Neural cell (in vitro differentiated cells): Measurements from ENCODE around the gene SMIM38. TPM values are rescaled to one million over a fixed set of nuclear protein-coding genes. Genes with fewer than 3 reads are reported as not detected.

Source experiments
- H2AFZ ChIP-seq: fragments of 200-600, 300-800 bp; sonication (generic), shearing (Covaris generic); 2 replicates; pipeline ENCODE4 v1.6.0; 2014; ENCODE audit warnings: low read depth, mild to moderate bottlenecking, antibody characterized with exemption, low read length, moderate library complexity
- H3F3A ChIP-seq: fragments of 200-600 bp; shearing (Covaris generic); 2 replicates; pipeline ENCODE4 v1.6.1; 2016; ENCODE audit warnings: mild to moderate bottlenecking, moderate library complexity, mixed read lengths, antibody characterized with exemption, low read length; ENCODE audit not compliant: insufficient read depth, poor library complexity, severe bottlenecking
- H3K27ac ChIP-seq: fragments of 200-600, 300-800 bp; sonication (generic), shearing (Covaris generic); 2 replicates; pipeline ENCODE4 v1.5.1; 2014; ENCODE audit warnings: mild to moderate bottlenecking, low read length, moderate library complexity
- H3K27me3 ChIP-seq: fragments of 300-800, 200-600 bp; sonication (generic), shearing (Covaris generic); 2 replicates; pipeline ENCODE4 v1.6.0; 2014; ENCODE audit warnings: mild to moderate bottlenecking, low read depth, low read length, moderate library complexity; ENCODE audit not compliant: insufficient read depth
- H3K36me3 ChIP-seq: fragments of 300-800, 200-600 bp; sonication (generic), shearing (Covaris generic); 2 replicates; pipeline ENCODE4 v1.5.1; 2014; ENCODE audit warnings: mild to moderate bottlenecking, antibody characterized with exemption, low read length, moderate library complexity; ENCODE audit not compliant: insufficient read depth
- H3K4me2 ChIP-seq: fragments of 300-800, 200-600 bp; sonication (generic), shearing (Covaris generic); 2 replicates; pipeline ENCODE4 v1.6.0; 2014; ENCODE audit warnings: mild to moderate bottlenecking, low read length
- H3K4me3 ChIP-seq: fragments of 300-800, 200-600 bp; sonication (generic), shearing (Covaris generic); 2 replicates; pipeline ENCODE4 v1.5.1; 2014; ENCODE audit warnings: mild to moderate bottlenecking, low read length, moderate library complexity
- H3K79me2 ChIP-seq: fragments of 200-600 bp; shearing (Covaris generic); replicated peaks from 2 replicates; pipeline ENCODE4 v1.6.0; 2014; ENCODE audit warnings: mild to moderate bottlenecking, low read length, moderate library complexity; ENCODE audit not compliant: insufficient read depth
- H3K9ac ChIP-seq: fragments of 300-800, 200-600 bp; sonication (generic), shearing (Covaris generic); 2 replicates; pipeline ENCODE4 v1.6.1; 2016; ENCODE audit warnings: mild to moderate bottlenecking, low read length, mixed read lengths
- H3K9me2 ChIP-seq: fragments of 200-600 bp; shearing (Covaris generic); 2 replicates; pipeline ENCODE4 v1.6.1; 2016; ENCODE audit warnings: mild to moderate bottlenecking, low read length, mixed read lengths; ENCODE audit not compliant: insufficient read depth
- H3K9me3 ChIP-seq: fragments of 200-600, 300-800 bp; sonication (generic), shearing (Covaris generic); 2 replicates; pipeline ENCODE4 v1.6.1; 2016; ENCODE audit warnings: mild to moderate bottlenecking, mixed run types, low read length, moderate library complexity, mixed read lengths
- H4K20me1 ChIP-seq: fragments of 200-600 bp; shearing (Covaris generic); 2 replicates; pipeline ENCODE4 v1.6.1; 2016; ENCODE audit warnings: mild to moderate bottlenecking, mixed run types; ENCODE audit not compliant: insufficient read depth
- EP300 ChIP-seq: fragments of 450-650 bp; conservative IDR thresholded peaks from 2 replicates; pipeline ENCODE4 v1.6.1; 2014; ENCODE audit warnings: antibody characterized with exemption, mild to moderate bottlenecking, moderate library complexity; ENCODE audit not compliant: poor library complexity, severe bottlenecking
- EZH2 ChIP-seq: fragments of 200-600, 300-800 bp; shearing (Covaris generic), sonication (generic); IDR thresholded peaks from 2 replicates; pipeline ENCODE4 v1.6.1; 2014; ENCODE audit warnings: antibody characterized with exemption, low read length, borderline replicate concordance, mild to moderate bottlenecking; ENCODE audit not compliant: insufficient read depth, poor library complexity, severe bottlenecking
- MXI1 ChIP-seq: fragments of 450-650 bp; conservative IDR thresholded peaks from 2 replicates; pipeline ENCODE4 v1.6.1; 2014; ENCODE audit warnings: antibody characterized with exemption, mild to moderate bottlenecking; ENCODE audit not compliant: poor library complexity, severe bottlenecking
- POLR2AphosphoS5 ChIP-seq: IDR thresholded peaks from 2 replicates; pipeline ENCODE4 v1.6.1; 2012
- RAD21 ChIP-seq: fragments of 450-650 bp; conservative IDR thresholded peaks from 2 replicates; pipeline ENCODE4 v1.6.1; 2014; ENCODE audit warnings: antibody characterized with exemption, mild to moderate bottlenecking, moderate library complexity
- REST ChIP-seq: IDR thresholded peaks from 2 replicates; pipeline ENCODE4 v1.6.1; 2012; ENCODE audit warnings: borderline replicate concordance
- SMC3 ChIP-seq: fragments of 450-650 bp; conservative IDR thresholded peaks from 2 replicates; pipeline ENCODE4 v1.6.1; 2014; ENCODE audit warnings: antibody characterized with exemption, mild to moderate bottlenecking, moderate library complexity; ENCODE audit not compliant: poor library complexity
- TAF1 ChIP-seq: IDR thresholded peaks from 2 replicates; pipeline ENCODE4 v1.6.1; 2012; ENCODE audit warnings: low read depth
- polyA plus RNA-seq: library from polyadenylated mRNA; depleted of rRNA; stranded (reverse); fragments of >200 nt; gene quantifications from 2 replicates; pipeline ENCODE4 v1.2.3, GENCODE V29; 2014
- TF ChIP-seq, protein P1 (sequence below): fragments of 450-650 bp; IDR thresholded peaks from 2 replicates; pipeline ENCODE4 v1.5.1; 2014; ENCODE audit warnings: antibody characterized with exemption, mild to moderate bottlenecking, moderate library complexity; ENCODE audit not compliant: poor library complexity, severe bottlenecking

Gene SMIM38
- polyA plus RNA-seq, 1 donor from 2014 or later: 1.9 TPM

DNA sequence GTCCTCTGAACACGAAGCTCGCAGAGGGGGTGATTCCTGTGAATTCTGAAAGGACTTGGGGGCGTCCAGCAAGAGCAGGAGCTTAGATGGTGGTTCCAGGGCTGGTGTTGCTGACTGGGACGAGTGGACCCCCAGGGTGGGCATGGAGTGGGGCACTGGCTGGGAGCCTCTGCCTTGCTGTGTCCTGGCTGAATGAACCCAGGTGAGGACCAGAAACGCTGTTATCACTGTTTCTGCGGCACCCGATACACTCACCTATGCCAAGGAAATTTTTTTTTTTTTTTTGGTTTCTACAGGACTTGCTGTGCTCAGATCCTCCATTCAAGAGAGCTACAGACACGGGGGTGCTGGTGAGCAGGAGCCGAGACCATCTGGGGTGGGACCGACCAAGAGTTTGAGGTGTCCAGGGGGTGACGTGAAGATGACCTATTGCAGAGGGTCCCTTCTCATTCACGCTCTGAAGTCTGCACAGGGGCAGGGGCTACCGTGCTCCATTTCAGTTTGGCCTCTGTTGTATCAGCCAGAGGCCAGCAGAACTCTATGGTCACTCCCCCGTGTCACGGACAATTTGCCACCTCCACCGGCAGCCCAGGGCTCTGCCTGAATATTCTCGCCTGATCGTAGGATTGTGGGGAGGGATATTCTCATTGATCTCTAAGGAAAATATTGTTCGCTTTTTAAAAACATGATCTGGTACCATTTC lies 3.6 kb downstream of the SMIM38 start:
- Histone ChIP-seq H3K9me2 (no peaks in the 10 kb centered on the region), H3F3A (no peaks in the 10 kb centered on the region), H3K27ac (no peak overlapping the region), H2AFZ (no peak overlapping the region), H3K9me3 (no peaks in the 10 kb centered on the region), H4K20me1 (no peaks in the 10 kb centered on the region), H3K4me3 (no peak overlapping the region), H3K9ac (no peak overlapping the region), H3K4me2 (no peak overlapping the region), H3K79me2 (no peaks in the 10 kb centered on the region), H3K36me3 (no peaks in the 10 kb centered on the region), H3K27me3 (no peaks in the 10 kb centered on the region)
- no peak for TF ChIP-seq POLR2AphosphoS5
- no peak for TF ChIP-seq TAF1
- TF ChIP-seq, protein P1, sequence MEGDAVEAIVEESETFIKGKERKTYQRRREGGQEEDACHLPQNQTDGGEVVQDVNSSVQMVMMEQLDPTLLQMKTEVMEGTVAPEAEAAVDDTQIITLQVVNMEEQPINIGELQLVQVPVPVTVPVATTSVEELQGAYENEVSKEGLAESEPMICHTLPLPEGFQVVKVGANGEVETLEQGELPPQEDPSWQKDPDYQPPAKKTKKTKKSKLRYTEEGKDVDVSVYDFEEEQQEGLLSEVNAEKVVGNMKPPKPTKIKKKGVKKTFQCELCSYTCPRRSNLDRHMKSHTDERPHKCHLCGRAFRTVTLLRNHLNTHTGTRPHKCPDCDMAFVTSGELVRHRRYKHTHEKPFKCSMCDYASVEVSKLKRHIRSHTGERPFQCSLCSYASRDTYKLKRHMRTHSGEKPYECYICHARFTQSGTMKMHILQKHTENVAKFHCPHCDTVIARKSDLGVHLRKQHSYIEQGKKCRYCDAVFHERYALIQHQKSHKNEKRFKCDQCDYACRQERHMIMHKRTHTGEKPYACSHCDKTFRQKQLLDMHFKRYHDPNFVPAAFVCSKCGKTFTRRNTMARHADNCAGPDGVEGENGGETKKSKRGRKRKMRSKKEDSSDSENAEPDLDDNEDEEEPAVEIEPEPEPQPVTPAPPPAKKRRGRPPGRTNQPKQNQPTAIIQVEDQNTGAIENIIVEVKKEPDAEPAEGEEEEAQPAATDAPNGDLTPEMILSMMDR: no peak
- TF ChIP-seq MXI1: no peak
- TF ChIP-seq EP300: no peak
- no peak for TF ChIP-seq SMC3
- no peak for TF ChIP-seq RAD21
- no peak for TF ChIP-seq EZH2
- no peak for TF ChIP-seq REST

DNA sequence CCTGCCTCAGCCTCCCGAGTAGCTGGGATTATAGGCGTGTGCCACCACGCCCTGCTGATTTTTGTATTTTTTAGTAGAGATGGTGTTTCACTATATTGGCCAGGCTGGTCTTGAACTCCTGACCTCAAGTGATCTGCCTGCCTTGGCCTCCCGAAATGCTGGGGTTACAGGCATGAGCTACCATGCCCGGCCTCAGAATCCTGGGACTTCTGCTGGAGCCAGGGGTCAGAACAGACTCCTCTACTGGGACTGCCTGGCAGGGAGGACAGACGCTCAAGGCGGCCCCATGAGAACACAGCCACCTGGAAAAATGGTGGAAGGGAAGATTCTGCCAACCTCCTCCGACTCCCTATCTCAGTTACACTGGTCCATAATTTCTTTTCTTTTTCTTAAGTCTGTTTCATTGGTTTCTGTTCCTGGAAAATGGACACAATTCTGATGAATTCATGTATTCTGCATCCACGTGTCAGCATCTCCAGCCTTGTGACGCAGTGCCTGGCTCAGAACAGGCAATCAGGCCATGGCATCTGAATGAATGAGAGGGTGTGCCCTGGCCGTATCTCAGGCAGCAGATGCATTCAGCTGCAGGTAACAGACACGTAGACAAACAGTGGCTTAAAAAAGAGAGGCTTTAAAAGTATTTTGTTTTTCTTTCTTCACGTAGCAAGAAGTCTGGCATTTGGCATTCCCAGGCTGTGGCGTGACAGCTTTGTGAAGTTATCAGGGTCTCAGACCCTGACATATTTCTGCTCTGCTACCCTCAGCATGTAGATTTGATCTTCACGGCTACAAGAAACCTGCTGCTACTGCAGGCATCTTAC lies 4.8 kb downstream of the SMIM38 start:
- Histone ChIP-seq H2AFZ (no peak overlapping the region), H3K27me3 (no peaks in the 10 kb centered on the region), H3K36me3 (no peaks in the 10 kb centered on the region), H3K9me3 (no peaks in the 10 kb centered on the region), H3K27ac (no peak overlapping the region), H3K9ac (no peak overlapping the region), H3K4me2 (no peak overlapping the region), H4K20me1 (no peaks in the 10 kb centered on the region), H3F3A (no peaks in the 10 kb centered on the region), H3K9me2 (no peaks in the 10 kb centered on the region), H3K4me3 (no peak overlapping the region), H3K79me2 (no peaks in the 10 kb centered on the region)
- TF ChIP-seq TAF1 (no peak), MXI1 (no peak), EP300 (no peak), SMC3 (no peak), REST (no peak), POLR2AphosphoS5 (no peak), RAD21 (no peak), EZH2 (no peak)
- TF ChIP-seq, protein P1: no peak
